ENCODE data around the gene TP53I13. TPM values are rescaled to one million over a fixed set of nuclear protein-coding genes. Genes with fewer than 3 reads are reported as not detected.

Gene TP53I13
- total and polyA plus RNA-seq, 10 of the 15 experiments (the other 5 are each of a cell fraction or from before 2014, with no cell fraction given), result 0.31 to 45.1 (median 19.5) TPM; not detected in 1

DNA sequence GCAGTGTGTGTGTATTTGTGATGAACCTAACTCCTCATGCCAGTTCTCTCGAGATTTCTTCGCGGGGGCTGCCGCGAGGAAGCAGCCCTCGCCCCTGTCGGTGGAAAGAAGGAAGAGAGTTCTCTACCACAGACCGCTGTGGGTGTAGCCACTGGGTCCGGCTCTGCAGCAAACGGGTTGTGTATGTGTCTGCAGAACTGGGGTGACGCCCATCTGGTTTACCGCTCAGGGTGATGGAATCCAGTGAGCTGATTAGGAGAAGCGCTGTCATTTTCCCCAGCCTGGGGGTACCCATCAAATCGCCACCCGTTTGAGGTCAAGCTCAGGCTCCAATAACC lies 46.5 kb downstream of the TP53I13 start:
- Histone ChIP-seq H3K27me3 (replicated peaks in 1 of 2; ENCODE audit: control insufficient read depth in 2 of 2, insufficient read depth in 2 of 2, low read length in 1 of 2) (peaks cover 4 to 6% of the 10 kb centered on the region in 2 experiments; a peak in 3 of 4 replicates), H3K27ac (ENCODE audit: control insufficient read depth, insufficient read depth) (no peak overlapping the region), H3K9me3 (replicated peaks; ENCODE audit: control insufficient read depth, insufficient read depth, low read length) (no peaks in the 10 kb centered on the region; the same call in 2 of the 3 replicates), H3K4me3 (peak overlapping the region; percentile 62; the same call in 1 of the 2 replicates), H3K36me3 (ENCODE audit: control insufficient read depth in 2 of 2, insufficient read depth in 2 of 2, low read length in 1 of 2) (no peaks in the 10 kb centered on the region), H3K9ac (ENCODE audit: control insufficient read depth, insufficient read depth, low read length) (no peak overlapping the region), H3K79me2 (ENCODE audit: control insufficient read depth, insufficient read depth, low read length) (no peaks in the 10 kb centered on the region), H3K4me1 (ENCODE audit: control insufficient read depth, insufficient read depth, low read length) (peaks cover 38% of the 10 kb centered on the region), H2AFZ (ENCODE audit: control insufficient read depth, low read depth, low read length) (peak overlapping the region; percentile 35), H4K20me1 (ENCODE audit: control insufficient read depth, insufficient read depth) (no peaks in the 10 kb centered on the region; the same call in 1 of the 2 replicates), H3K4me2 (ENCODE audit: control insufficient read depth, insufficient read depth) (peak overlapping the region; percentile 98)
- intact Hi-C loops (cut with micrococcal nuclease; ENCODE audit: unreplicated experiment), result loop anchor here (10.0 kb wide), 2 partner anchors 80 to 320 kb away; partner anchors contain the start of gene SSH2
- RAD21 ChIA-PET (ENCODE audit: unreplicated experiment), result interaction anchor here (0.9 to 3.9 kb wide), 5 partner anchors 23 to 316 kb away, joined by 4 to 65 read pairs (median 20); partner anchors contain the start of genes ANKRD13B and SSH2
- no peak for DNase-seq (ENCODE audit: low read depth, low spot score)
- BruUV-seq (replicated peaks), result no TSS peak
- 4% methylated on average over 15 of the region's 15 CpGs for WGBS (ENCODE audit: insufficient coverage, insufficient replicate concordance, low lambda C conversion rate, missing lambda C conversion rate)
- no peak for ATAC-seq
- CTCF ChIA-PET, result interaction anchor here (0.9 to 7.1 kb wide), 12 partner anchors 15 to 316 kb away, joined by 3 to 82 read pairs (median 5); partner anchors contain the start of gene ANKRD13B
- in situ Hi-C loops (cut with MboI), result no loop called here
- FAIRE-seq, result no peak
- TF ChIP-seq CHD2 (IDR thresholded peaks at IDR 0.05; ENCODE audit: borderline replicate concordance, low read depth, low read length) (0 out of 2 replicates have a peak, but pooled peaks have one; percentile 22), POLR2AphosphoS2 (IDR thresholded peaks at IDR 0.05; ENCODE audit: low read depth, low read length) (no peak)
- TF ChIP-seq, protein P1, sequence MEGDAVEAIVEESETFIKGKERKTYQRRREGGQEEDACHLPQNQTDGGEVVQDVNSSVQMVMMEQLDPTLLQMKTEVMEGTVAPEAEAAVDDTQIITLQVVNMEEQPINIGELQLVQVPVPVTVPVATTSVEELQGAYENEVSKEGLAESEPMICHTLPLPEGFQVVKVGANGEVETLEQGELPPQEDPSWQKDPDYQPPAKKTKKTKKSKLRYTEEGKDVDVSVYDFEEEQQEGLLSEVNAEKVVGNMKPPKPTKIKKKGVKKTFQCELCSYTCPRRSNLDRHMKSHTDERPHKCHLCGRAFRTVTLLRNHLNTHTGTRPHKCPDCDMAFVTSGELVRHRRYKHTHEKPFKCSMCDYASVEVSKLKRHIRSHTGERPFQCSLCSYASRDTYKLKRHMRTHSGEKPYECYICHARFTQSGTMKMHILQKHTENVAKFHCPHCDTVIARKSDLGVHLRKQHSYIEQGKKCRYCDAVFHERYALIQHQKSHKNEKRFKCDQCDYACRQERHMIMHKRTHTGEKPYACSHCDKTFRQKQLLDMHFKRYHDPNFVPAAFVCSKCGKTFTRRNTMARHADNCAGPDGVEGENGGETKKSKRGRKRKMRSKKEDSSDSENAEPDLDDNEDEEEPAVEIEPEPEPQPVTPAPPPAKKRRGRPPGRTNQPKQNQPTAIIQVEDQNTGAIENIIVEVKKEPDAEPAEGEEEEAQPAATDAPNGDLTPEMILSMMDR (IDR thresholded peaks at IDR 0.05 in 2 of 3, conservative IDR thresholded peaks at IDR 0.05 in 1 of 3; ENCODE audit: control insufficient read depth in 2 of 3, extremely low read depth in 1 of 3, insufficient read depth in 1 of 3, low read depth in 3 of 3, low read length in 3 of 3), result 0 out of 6 replicates have a peak, but pooled peaks of 1 of the 3 experiments have one; percentile 7
- SMC1A ChIA-PET (ENCODE audit: uncharacterized antibody, unreplicated experiment), result interaction anchor here (0.6 to 1.7 kb wide), 5 partner anchors 24 to 312 kb away, joined by 3 to 7 read pairs (median 3); no protein-coding TSS in a partner anchor
- POLR2A ChIA-PET, result interaction anchor here (0.8 to 1.0 kb wide), 3 partner anchors 10 to 189 kb away, joined by 3 read pairs; no protein-coding TSS in a partner anchor
